ENCODE data around the gene TMEM215.
"Not testable (repeated sequence)": the region's sequence is repeated elsewhere in the genome, so short reads cannot be mapped to it uniquely, and the experiment has no call there.

The TMEM215 gene, protein sequence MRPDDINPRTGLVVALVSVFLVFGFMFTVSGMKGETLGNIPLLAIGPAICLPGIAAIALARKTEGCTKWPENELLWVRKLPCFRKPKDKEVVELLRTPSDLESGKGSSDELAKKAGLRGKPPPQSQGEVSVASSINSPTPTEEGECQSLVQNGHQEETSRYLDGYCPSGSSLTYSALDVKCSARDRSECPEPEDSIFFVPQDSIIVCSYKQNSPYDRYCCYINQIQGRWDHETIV

GRCh38 chr9:32783168-32783891 is at the start of gene TMEM215:
TMEM215 (plus strand) TSS chr9:32783540; CDS start chr9:32784184, 644 bp downstream.
- DNase-seq, result peak in 7 of 51 donors; percentile 1 to 7 (median 3)

DNA sequence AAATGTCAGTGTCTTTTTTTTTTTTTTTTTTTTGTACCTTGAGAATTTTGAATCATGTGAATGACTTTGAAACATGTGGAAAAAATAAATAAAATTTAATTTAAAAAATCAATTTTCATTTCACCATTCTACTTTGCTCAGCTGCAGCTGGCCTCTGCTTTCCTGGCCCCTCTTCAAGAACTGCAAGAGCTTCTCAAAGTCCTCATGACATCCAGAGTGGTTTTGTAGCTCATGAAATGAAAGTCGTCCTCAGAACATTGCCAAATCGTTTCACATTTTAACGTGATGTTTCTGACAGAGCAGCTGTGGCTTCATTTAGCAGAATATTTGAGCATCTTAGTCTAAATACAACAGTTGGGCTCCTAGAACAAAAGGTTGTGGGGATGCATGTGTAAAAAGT is 47.9 kb upstream of the TMEM215 start:
- no peak for DNase-seq

GRCh38 chr9:32737378-32737777 is 46.0 kb upstream of the TMEM215 start:
- no peak for DNase-seq

DNA sequence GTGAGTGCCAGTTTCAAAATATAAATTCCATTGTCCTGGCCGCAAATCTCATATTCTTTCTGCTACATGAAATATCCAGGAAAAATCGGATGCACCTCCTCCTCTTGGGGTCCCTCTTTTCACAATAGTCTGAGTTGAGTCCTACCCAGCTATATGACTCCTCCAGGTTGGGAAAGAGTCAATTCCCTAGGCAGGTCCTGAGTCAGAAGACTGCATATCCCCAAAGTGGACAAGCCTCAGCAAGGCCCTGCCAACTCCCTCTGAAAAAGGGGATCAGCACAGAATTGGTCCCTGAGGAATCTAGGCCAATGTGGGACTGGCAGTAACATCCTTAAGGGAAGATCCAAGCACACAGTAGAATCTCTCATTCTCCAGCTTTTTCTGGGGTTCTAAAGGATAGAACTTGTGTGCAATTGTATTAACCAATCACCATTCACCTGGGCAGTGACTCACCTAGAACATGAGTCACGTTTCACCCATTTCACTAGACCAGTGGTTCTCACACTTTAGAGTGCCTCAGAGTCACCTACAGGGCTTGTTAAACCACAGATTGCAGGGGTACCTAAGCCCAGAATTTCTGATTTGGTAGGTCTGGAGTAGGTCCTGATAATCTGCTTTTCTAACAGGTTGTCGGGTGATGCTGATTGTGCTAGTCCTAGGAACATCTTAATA is 44.7 kb upstream of the TMEM215 start:
- no peak for DNase-seq

- no peak for DNase-seq
Measured at GRCh38 chr9:32741706-32742105, 41.6 kb upstream of the TMEM215 start.

GRCh38 chr9:32742296-32742695 is 41.0 kb upstream of the TMEM215 start:
- DNase-seq, result no peak

DNA sequence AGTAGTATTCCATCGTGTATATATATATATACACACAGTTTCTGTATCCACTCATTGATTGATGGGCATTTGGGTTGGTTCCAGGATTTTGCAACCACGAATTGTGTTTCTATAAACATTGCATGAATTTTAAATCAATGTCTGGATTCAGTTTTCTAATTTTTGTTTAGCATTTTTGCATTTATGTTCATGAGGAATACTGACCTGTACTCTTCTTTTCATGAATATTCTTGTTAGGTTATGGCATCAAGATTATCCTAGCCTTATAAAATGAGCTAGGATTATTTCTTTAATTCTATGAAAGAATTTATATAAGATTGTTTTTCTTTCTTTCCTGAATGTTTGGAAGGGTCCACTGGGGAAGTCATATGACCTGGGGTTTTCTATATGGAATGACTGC is 35.3 kb upstream of the TMEM215 start:
- DNase-seq, result no peak

DNA sequence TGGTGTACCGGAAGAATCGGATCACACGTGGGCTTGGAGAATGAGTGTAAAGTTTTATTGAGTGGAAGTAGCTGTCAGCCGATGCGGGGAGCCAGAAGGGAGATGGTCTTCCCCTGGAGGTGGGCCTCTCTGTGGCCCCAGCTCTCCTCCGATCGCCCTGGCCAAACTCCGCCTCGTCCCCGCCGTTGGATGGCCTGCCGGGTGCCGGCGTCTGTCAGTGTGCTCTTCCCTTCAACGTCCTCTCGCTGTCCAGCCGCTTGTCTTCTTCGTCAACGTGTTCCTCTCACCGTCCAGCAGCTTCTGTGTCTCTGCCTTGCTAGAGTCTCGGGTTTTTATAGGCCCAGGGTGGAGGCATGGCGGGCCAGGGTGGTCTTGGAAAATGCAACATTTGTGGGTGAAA is 27.6 kb upstream of the TMEM215 start:
- no peak for DNase-seq

GRCh38 chr9:32764139-32764538 is 19.2 kb upstream of the TMEM215 start:
- no peak for DNase-seq

DNA sequence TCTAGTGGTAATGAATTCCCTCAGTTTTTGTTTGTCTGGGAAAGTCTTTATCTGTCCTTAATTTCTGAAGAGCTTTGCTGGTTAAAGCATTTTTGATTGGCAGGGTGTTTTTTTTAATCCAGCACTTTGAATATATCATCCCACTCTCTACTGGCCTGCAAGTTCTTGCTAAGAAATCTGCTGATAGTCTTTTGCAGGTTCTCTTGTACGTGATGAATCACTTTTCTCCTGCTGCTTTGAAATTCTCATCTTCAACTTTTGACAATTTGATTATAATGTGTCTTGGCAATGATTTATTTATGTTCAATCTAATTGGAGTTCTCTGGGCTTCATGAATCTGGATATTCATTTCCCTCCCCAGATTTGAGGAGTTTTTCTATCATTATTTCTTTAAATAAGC is 8.1 kb upstream of the TMEM215 start:
- no peak for DNase-seq

- DNase-seq, result no peak
Measured at GRCh38 chr9:32776201-32776600, 7.1 kb upstream of the TMEM215 start.

GRCh38 chr9:32782476-32783167 is 718 bp upstream of the TMEM215 start:
- no peak for DNase-seq

GRCh38 chr9:32787816-32788215 is 4.5 kb downstream of the TMEM215 start:
- DNase-seq, result no peak

GRCh38 chr9:32796015-32796414 is 12.7 kb downstream of the TMEM215 start:
- not testable (repeated sequence) for DNase-seq

DNA sequence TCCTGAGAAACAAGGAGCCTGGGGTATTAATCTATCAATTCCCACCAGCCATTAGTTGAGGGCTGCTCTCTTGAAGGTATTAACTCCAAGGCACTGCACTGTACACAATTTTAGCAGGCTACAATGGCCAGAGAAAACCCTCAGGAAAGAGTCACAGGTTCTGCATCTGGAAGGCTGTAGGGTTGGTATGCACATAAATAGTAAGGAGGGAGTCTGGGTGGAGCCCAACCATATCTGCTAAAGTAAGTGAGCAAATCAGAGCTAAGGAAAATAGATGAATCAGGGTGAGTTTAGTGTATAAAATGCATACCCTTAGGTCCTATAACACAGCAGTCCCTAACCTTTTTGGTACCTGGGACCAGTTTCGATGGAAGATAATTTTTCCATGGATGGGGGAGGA is 18.2 kb downstream of the TMEM215 start:
- no peak for DNase-seq

GRCh38 chr9:32807217-32807616 is 23.9 kb downstream of the TMEM215 start:
- DNase-seq, result no peak

GRCh38 chr9:32811246-32811645 is 27.9 kb downstream of the TMEM215 start:
- no peak for DNase-seq

- DNase-seq, result no peak
Measured at GRCh38 chr9:32820322-32820721, 37.0 kb downstream of the TMEM215 start.

- DNase-seq, result no peak
Measured at GRCh38 chr9:32823101-32823500, 39.8 kb downstream of the TMEM215 start.

DNA sequence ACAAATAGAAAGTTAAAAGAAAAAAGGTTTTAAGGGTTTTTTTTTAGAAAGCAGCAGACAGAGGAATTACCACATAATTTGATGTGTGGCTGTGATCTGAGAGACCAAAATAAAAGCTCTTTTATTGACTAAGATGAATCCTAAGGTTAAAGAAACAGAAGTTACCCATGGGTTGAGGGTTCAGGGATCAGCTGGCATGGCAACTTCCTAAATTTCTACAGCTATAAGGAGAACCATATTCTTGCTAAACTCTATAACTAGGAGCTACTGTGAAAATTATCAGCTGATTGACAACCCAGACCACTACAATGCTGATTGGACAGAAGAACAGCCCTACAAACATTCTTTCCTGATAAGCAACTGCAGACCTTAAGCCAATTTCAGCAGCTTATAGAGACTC is 40.2 kb downstream of the TMEM215 start:
- no peak for DNase-seq

DNA sequence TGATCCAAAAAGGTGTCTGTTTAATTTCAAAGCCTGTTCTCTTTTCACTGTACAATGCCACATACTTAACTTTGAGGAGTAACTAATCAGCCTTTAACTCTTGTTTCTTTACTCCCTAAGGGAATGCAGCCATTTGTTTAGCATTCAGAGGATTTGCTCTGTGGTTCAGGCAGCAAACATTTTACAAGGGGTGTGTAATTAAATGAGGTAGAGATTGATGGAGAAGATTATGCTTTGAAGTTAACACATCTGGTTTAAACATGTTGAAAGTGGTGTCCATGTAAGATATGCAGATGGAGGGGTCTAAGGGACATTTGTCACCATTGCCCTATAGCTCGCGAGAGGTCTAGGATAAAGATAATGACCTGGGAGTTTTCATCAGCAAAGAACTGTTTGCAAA is 41.9 kb downstream of the TMEM215 start:
- no peak for DNase-seq

DNA sequence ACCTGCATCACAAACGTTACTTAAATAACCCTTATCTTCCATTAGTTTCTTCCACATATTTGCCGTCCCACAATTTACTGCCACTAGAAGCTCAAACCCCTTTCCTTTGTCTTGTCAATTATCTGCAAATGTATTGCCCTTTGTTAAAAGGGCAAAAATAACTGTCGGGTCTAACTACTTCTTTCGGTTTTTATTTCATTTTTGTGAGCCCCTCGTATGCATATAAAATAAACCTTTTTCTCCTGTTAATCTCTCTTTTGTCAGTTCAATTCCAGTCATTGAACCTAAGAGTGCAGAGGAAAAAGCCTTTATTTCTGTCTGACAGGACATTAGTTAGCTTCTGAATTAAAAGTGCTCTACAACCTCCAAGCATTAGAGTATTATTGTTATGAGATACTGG is 45.5 kb downstream of the TMEM215 start:
- no peak for DNase-seq
